Prostate gland (tissue), 2 donors: ENCODE measurements around the gene KCNJ2. TPM values are rescaled to one million over a fixed set of nuclear protein-coding genes. Genes with fewer than 3 reads are reported as not detected.

ENCODE experiments used
- DNase-seq: peaks from one replicate; pipeline ENCODE4 v3.0.0-alpha.2; 2019; ENCODE audit warnings: low spot score
- H3K27ac ChIP-seq, 2 donors: fragments of 200-600 bp; sonication (generic); 2 replicates each; pipeline ENCODE4 v1.5.1; 2017 to 2019
- H3K27me3 ChIP-seq: fragments of 200-600 bp; sonication (generic); replicated peaks from 2 replicates; pipeline ENCODE4 v1.5.1; 2019; ENCODE audit not compliant: insufficient read depth
- H3K36me3 ChIP-seq, 2 donors: fragments of 200-600 bp; sonication (generic); 1 replicate in 1 of 2; 2 replicates in 1 of 2; pipeline versions ENCODE4 v1.5.1 to v1.8.1; 2017 to 2019
- H3K4me1 ChIP-seq: fragments of 200-600 bp; sonication (generic); replicated peaks from 2 replicates; pipeline ENCODE4 v1.5.1; 2019
- H3K4me3 ChIP-seq, 2 donors: fragments of 200-600 bp; sonication (generic); 2 replicates each; pipeline ENCODE4 v1.5.1; 2017 to 2019
- H3K9me3 ChIP-seq: fragments of 200-600 bp; sonication (generic); 2 replicates; pipeline ENCODE4 v1.5.1; 2017
- POLR2A ChIP-seq: fragments of 450-650 bp; IDR thresholded peaks from one replicate; pipeline ENCODE4 v1.6.1; 2016; ENCODE audit warnings: antibody characterized with exemption, mild to moderate bottlenecking
- POLR2AphosphoS5 ChIP-seq: sonication (generic); formaldehyde crosslinking; IDR thresholded peaks from one replicate; pipeline ENCODE4 v1.6.1; 2017; ENCODE audit warnings: antibody characterized with exemption
- WGBS: methylation state at CpG from one replicate; pipeline ENCODE4 v1.1.5; 2018; 5-methylcytosine and 5-hydroxymethylcytosine counted together
- intact Hi-C: fragments of 100-400 bp; cut with DNase I; formaldehyde crosslinking; loops from one replicate; pipeline ENCODE4 v1.14.2; 2022
- total RNA-seq, 2 donors: library from RNA; depleted of rRNA; stranded (reverse); fragments of >200 nt; gene quantifications; one replicate each; pipeline ENCODE4 v1.1.0, GENCODE V29; 2016
- TF ChIP-seq, protein P1 (sequence below), 4 experiments: fragments of 200-600 bp in 2 of 4; fragments of 450-650 bp in 2 of 4; sonication (generic) in 2 of 4; IDR thresholded peaks; 1 replicate in 3 of 4; 2 replicates in 1 of 4; pipeline ENCODE4 v1.5.1; 2016 to 2019; ENCODE audit warnings: antibody characterized with exemption in 4 of 4, mild to moderate bottlenecking in 2 of 4, moderate library complexity in 2 of 4

KCNJ2 gene
- total RNA-seq, 2 donors from 2014 or later, result 2.6 to 3.1 TPM

DNA sequence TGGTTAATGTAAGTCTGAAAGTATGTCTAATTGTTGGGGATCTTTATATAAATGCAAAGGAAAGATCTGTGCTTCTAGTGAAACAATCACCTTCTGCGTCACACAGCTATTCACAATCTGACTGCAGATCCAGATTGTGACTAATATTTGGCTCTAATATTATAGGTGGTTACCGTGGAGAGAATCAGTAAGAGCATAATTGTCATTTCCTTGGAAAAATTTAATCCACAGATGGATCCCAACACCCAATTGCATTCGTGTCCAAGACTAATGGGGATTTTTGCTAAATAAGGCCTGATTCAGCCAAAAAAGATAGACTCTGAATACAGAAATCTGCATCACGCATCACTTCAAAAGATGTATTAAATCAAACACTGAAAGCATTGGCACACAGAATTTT is 2.7 kb upstream of the KCNJ2 start:
- intact Hi-C loops, result no loop called here

DNA sequence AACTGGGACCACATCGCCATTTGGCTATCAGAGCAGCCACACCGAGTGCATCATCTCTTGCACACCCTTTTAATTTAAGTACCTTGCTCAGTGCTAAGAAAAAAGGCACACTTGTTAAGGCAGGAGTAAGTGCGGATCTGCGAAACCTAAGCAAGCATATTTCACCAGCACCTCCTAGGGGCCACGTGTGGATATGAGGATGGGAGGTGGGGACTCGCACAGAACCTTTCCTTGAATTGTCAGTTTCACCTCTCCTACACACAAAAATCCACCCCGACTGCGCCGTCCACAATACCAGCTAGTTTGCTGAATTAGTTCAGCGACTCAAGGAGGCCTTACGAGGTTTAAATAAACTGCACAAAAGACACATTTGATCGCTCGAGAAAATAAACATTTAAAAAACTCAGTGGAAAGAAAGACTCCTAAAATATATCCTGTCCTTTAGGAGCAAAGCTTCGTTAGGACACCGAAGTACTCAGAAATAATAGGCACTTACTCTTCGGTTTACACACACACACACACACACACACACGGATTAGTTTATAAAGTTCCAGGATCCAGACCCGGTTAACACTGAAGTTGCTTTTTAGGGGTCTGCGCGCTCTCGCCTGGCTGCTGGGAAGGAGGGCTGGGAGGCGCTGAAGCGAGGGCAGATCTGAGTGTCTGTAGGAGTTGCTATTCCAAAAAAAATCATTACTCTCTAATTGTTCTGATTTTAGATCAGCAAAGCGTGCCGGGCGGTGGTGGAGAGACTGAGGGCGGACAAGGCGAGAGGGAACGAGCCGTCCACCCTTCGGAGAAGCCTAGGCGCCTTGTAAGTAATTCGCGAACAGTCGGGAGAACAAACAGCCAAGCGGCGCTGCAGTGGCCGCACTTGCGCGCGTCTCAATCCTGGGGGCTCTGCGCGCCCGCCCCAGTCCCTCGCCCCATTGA is 1.0 kb upstream of the KCNJ2 start:
- Histone ChIP-seq H3K4me1 (no peaks in the 10 kb centered on the region), H3K27me3 (no peaks in the 10 kb centered on the region), H3K4me3 (peak overlapping the region; percentile 53), H3K36me3 (no peaks in the 10 kb centered on the region), H3K9me3 (no peaks in the 10 kb centered on the region), H3K27ac (peak overlapping the region; percentile 79 to 80)
- TF ChIP-seq, protein P1, sequence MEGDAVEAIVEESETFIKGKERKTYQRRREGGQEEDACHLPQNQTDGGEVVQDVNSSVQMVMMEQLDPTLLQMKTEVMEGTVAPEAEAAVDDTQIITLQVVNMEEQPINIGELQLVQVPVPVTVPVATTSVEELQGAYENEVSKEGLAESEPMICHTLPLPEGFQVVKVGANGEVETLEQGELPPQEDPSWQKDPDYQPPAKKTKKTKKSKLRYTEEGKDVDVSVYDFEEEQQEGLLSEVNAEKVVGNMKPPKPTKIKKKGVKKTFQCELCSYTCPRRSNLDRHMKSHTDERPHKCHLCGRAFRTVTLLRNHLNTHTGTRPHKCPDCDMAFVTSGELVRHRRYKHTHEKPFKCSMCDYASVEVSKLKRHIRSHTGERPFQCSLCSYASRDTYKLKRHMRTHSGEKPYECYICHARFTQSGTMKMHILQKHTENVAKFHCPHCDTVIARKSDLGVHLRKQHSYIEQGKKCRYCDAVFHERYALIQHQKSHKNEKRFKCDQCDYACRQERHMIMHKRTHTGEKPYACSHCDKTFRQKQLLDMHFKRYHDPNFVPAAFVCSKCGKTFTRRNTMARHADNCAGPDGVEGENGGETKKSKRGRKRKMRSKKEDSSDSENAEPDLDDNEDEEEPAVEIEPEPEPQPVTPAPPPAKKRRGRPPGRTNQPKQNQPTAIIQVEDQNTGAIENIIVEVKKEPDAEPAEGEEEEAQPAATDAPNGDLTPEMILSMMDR (IDR thresholded peaks at IDR 0.05), result peak; percentile 18 to 64 (median 52)
- peak; percentile 22 for TF ChIP-seq POLR2A
- TF ChIP-seq POLR2AphosphoS5, result peak; percentile 61
- intact Hi-C loops, result no loop called here
- DNase-seq, result peak; percentile 69
- WGBS, result 2% methylated on average over 44 of the region's 45 CpGs

More for the DNA sequence above, 2.7 kb upstream of the KCNJ2 start:
- 96% methylated on average over 4 of the region's 4 CpGs for WGBS
- TF ChIP-seq, protein P1 (IDR thresholded peaks at IDR 0.05), result no peak
- no peak overlapping the region for H3K27ac ChIP-seq
- no peaks in the 10 kb centered on the region for H3K4me1 ChIP-seq
- H3K27me3 ChIP-seq, result no peaks in the 10 kb centered on the region
- H3K36me3 ChIP-seq, result no peaks in the 10 kb centered on the region
- no peak overlapping the region for H3K4me3 ChIP-seq
- H3K9me3 ChIP-seq, result no peaks in the 10 kb centered on the region
- DNase-seq, result no peak

DNA sequence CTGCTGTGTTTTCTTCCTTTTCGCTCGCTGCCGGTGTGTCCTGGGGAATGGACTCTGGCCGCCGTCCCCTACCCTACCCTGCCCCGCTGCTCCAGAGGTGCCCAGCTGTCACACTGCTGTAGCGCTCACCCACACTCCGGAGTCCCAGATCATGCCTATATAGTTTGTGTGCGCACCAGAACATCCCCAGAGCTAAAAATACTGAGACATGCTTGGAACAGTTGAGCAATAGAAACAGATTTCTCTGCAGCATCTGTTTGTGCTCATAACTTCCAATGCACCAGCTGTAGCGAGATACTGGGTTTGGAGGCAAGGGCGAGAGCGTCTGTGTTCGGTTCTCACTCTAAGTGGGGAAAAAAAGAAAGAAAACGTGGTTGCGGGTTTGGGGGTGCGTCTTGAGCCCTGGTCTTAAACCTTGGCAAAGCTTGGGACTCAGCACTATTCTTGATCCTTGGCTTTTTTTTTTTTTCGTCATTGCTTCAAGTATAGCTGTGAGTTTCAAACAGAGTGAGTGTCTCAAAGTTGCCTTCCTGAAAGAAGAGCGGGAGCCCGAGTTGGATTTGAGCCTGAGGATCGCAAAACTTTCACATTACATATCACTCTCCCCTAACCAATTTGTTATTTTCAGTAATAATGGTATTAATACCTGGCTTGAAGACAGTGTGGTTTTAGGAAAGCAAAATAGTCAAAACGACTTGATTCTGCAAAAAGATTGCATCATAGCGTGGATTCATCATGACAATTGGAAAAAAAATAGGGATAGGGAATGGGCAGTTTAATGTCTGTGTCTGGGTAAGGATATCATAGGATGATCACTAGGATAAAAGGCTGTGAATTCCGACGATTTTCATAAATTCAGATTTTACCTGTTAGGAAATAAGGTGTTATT is 621 bp downstream of the KCNJ2 start:
- WGBS, result 4% methylated on average over 24 of the region's 24 CpGs
- TF ChIP-seq POLR2A (no peak), POLR2AphosphoS5 (no peak)
- TF ChIP-seq, protein P1 (IDR thresholded peaks at IDR 0.05), result no peak
- no peaks in the 10 kb centered on the region for H3K9me3 ChIP-seq
- no peak for DNase-seq
- no peaks in the 10 kb centered on the region for H3K27me3 ChIP-seq
- H3K36me3 ChIP-seq, result no peaks in the 10 kb centered on the region
- no peaks in the 10 kb centered on the region for H3K4me1 ChIP-seq
- H3K4me3 ChIP-seq, result peak overlapping the region; percentile 53
- H3K27ac ChIP-seq, result peak overlapping the region; percentile 26 to 53
- intact Hi-C loops, result no loop called here

DNA sequence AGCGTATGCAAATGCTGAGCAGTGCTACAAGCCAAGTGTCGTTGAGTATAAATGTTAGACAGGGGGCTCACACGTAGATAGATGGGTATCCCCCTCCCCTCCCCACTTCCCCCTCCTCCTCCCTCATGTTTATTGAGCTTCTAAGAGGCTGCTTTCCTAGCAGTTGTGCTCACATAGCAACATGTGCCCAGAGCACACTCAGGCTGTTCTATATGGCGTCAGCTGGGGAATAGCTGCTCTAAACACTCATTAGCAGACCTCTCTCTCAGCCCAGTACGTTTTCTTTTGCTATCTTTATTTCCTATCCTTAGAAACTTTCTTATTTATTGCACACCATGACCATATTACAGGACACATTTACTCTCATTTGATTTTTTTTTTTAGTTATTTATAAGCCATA is 1.8 kb downstream of the KCNJ2 start:
- H3K4me3 ChIP-seq, result no peak overlapping the region
- no peaks in the 10 kb centered on the region for H3K36me3 ChIP-seq
- no peak for DNase-seq
- no peaks in the 10 kb centered on the region for H3K9me3 ChIP-seq
- TF ChIP-seq POLR2AphosphoS5, result no peak
- TF ChIP-seq POLR2A, result no peak
- TF ChIP-seq, protein P1 (IDR thresholded peaks at IDR 0.05), result no peak
- H3K4me1 ChIP-seq, result no peaks in the 10 kb centered on the region
- intact Hi-C loops, result no loop called here
- 32% methylated on average over 5 of the region's 5 CpGs for WGBS
- peak overlapping the region in 1 of 2 donors; percentile 24 for H3K27ac ChIP-seq
- H3K27me3 ChIP-seq, result no peaks in the 10 kb centered on the region
